Choroid plexus epithelial cell (primary cell): Measurements from ENCODE around the gene TBX19.

Experiments used
- DNase-seq: peaks from one replicate; pipeline ENCODE4 v3.0.0-alpha.2; 2010; ENCODE audit warnings: low read depth
- H3K4me3 ChIP-seq: 2 replicates; pipeline ENCODE4 v1.5.1; 2011; ENCODE audit warnings: low read depth, mild to moderate bottlenecking, control low read depth, low read length, moderate library complexity
- TF ChIP-seq, protein P1 (sequence below): conservative IDR thresholded peaks from 2 replicates; pipeline ENCODE4 v1.5.1; 2011; ENCODE audit warnings: low read depth, mild to moderate bottlenecking, control low read depth, inconsistent platforms, low read length, moderate library complexity

The TBX19 gene

DNA sequence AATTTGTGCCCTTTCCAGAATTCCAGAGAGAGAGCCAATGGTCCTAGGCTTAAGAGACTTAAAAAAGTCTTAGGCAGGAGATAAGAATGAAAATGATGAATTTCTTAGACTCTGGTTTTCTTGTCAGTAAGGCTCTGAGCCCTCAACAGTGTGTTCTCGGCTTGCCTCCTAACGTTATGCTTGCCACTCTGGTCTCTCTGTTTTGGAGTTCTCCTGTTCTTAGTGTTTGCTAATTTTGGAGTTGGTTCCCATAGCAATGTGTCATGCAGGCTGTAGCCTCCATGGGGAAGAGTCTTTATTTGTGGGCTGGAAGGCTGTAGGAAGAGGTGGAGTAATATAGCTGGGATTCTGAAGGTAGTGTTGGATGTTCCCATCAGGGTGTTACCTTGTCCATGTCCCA lies 19.9 kb downstream of the TBX19 start:
- TF ChIP-seq, protein P1, sequence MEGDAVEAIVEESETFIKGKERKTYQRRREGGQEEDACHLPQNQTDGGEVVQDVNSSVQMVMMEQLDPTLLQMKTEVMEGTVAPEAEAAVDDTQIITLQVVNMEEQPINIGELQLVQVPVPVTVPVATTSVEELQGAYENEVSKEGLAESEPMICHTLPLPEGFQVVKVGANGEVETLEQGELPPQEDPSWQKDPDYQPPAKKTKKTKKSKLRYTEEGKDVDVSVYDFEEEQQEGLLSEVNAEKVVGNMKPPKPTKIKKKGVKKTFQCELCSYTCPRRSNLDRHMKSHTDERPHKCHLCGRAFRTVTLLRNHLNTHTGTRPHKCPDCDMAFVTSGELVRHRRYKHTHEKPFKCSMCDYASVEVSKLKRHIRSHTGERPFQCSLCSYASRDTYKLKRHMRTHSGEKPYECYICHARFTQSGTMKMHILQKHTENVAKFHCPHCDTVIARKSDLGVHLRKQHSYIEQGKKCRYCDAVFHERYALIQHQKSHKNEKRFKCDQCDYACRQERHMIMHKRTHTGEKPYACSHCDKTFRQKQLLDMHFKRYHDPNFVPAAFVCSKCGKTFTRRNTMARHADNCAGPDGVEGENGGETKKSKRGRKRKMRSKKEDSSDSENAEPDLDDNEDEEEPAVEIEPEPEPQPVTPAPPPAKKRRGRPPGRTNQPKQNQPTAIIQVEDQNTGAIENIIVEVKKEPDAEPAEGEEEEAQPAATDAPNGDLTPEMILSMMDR, result no peak
- no peak overlapping the region for H3K4me3 ChIP-seq
- no peak for DNase-seq

DNA sequence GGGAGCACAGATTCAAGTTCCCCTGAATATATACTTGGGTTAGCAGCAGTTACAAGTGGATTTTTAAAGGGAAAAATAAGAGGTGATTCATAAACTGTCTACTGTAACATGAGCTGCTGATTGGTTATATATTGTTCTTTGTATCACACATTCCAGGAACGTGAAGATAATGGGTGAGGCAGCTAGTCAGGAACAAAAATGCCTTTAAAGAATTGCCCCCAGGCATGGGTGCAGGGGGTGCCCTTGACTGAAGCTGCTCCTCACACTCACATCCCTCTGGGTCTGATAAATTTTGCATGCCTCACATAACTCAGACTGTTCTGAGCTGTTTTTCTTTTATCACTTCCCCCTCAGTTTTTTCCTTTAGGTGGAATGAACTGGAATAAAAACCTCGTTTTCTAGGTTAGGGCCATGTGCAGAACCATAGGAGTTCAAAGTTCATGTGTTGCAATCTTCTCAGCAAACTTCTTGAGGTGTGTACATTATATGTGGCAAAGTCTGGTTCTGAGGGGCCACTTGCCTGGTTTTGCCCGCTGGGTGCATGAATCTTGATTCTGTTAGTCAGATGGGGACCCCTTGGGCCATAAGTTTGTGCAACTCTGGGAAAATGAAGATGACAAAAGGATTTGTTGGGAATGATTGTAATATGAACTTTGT lies 21.1 kb downstream of the TBX19 start:
- TF ChIP-seq, protein P1, result no peak
- no peak overlapping the region for H3K4me3 ChIP-seq
- DNase-seq, result peak; percentile 60

DNA sequence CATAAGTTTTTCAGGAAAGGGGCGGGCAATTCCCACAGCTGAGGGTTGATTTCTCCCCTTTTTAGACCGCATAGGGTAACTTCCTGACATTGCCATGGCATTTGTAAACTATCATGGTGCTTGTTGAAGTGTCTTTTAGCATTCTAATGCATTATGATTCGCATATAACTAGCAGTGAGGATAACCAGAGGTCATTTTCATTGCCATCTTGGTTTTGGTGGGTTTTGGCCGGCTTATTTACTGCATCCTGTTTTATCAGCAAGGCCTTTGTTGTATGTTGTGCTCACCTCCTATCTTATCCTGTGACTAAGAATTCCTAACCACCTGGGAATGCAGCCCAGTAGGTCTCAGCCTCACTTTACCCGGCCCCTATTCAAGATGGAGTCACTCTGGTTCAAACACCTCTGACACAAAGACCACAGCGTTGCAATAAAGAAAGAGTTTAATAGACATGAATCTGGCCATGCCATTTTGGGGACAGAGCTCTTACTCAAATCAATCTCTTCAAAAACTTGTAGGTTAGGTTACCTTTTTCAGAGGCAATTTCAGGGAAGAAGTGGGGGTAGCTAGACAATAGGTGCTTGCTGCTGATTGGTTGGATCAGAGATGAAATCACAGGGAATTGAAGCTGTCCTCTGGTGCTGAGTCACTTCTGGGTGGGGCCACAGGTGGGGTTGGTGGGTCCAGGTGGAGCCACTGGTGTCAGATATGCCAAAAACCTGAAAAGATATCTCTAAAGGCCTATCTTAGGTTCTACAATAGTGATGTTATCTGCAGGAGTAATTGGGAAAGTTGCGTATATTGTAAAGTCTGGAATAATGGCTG lies 23.3 kb downstream of the TBX19 start:
- TF ChIP-seq, protein P1, result no peak
- no peak for DNase-seq
- no peak overlapping the region for H3K4me3 ChIP-seq

DNA sequence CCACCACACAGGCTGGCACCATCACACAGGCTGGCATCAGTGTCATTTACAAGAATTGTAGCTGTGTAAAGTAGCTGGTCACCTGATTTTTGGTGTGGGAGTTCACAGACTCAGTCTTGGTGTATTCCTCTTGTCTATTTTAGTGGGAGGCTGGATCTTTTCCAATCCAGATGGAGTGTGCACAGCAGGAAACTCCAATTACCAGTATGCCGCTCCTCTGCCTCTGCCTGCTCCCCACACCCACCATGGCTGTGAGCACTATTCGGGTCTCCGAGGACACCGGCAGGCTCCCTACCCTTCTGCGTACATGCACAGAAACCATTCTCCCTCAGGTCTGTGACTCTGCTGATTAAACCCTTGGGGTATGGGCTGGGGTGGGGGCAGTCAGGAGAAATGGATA lies 24.2 kb downstream of the TBX19 start:
- TF ChIP-seq, protein P1, result no peak
- no peak overlapping the region for H3K4me3 ChIP-seq
- no peak for DNase-seq

DNA sequence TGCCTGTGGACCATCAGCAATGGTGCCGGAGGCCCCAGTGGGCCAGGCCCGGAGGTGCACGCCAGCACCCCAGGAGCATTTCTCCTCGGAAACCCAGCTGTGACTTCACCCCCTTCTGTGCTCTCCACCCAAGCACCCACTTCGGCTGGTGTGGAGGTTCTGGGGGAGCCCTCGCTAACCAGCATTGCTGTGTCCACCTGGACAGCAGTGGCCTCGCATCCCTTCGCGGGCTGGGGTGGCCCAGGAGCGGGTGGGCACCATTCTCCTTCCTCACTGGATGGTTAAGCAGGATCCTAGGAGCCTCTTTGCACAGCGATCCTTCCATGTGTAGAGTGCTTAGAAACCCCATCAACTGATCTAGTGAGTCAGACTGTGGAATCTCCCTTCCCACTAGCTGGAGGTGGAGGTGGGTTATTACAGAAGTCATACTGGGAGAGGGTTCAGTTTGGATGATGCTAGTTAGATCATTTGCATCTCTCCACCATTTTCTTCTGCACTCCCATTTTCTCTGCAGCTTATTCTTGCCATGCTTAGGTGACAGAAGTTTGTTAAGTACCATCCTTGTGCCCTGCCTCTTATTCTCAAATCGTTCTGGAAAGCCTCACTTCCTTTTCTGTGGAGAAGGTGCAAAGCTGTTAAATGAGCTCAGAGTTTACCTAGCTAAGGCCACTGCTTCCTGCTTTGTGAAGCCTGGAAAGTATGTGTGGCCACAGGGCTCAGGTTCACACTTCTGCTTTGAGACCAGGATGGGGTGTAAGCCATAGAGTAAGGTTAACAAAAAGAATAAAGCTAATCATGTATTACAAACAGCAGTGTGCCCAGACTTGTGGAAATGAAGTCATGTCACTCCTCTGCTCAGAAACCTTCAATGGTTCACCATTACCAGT lies 32.3 kb downstream of the TBX19 start:
- TF ChIP-seq, protein P1, result no peak
- H3K4me3 ChIP-seq, result no peak overlapping the region
- DNase-seq, result peak; percentile 12

DNA sequence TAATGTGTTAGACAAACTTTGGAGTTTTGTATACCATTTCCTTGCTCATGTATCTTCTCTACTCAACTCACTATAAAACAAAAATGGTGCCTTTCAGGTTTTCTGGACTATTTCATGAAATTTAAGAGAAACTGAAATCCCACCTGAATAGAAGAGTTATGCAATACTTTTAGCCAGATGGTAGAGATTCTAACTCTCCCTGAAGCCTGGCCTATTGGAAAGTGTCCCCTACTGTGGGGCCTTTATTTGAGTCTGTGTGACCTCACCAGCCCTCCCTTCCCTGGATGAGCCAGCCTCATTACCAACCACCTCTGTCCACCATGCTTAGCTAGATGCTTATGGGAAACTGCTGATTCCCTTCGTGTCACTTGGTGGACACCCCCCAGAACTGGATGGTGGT lies 35.5 kb downstream of the TBX19 start:
- TF ChIP-seq, protein P1, result no peak
- DNase-seq, result no peak
- no peak overlapping the region for H3K4me3 ChIP-seq
